Psoas muscle (tissue), 8 donors: ENCODE measurements around the gene TRAPPC5. TPM values are rescaled to one million over a fixed set of nuclear protein-coding genes. Genes with fewer than 3 reads are reported as not detected.
A peak's percentile ranks its signal among the peaks of the same experiment; 100 is the strongest.

Source experiments
- ATAC-seq, 4 donors: fragments of 200-7000 bp; cut with Tn5 transposase; one replicate each; pipeline ENCODE4 v1.9.1; 2020; ENCODE audit warnings: moderate library complexity in 3 of 4, mild to moderate bottlenecking in 2 of 4
- DNase-seq, 2 donors: peaks; one replicate each; pipeline ENCODE4 v3.0.0-alpha.2; 2020
- H3K27ac ChIP-seq: fragments of 200-600 bp; one replicate; pipeline ENCODE4 v1.8.0; 2022
- H3K27me3 ChIP-seq, 3 donors: fragments of 200-600 bp in 1 of 3; one replicate each; pipeline versions ENCODE4 v1.6.1 to v1.8.0; 2013 to 2022; ENCODE audit warnings: low read length in 2 of 3, mild to moderate bottlenecking in 2 of 3, moderate library complexity in 1 of 3; ENCODE audit not compliant: insufficient read depth in 3 of 3
- H3K36me3 ChIP-seq, 2 donors: fragments of 200-600 bp in 1 of 2; one replicate each; pipeline versions ENCODE4 v1.6.1 to v1.8.0; 2013 to 2022; ENCODE audit warnings: low read depth in 1 of 2, mild to moderate bottlenecking in 1 of 2, moderate library complexity in 1 of 2; ENCODE audit not compliant: insufficient read depth in 1 of 2
- H3K4me1 ChIP-seq: fragments of 200-600 bp; one replicate; pipeline ENCODE4 v1.8.0; 2022
- H3K4me3 ChIP-seq: fragments of 200-600 bp; one replicate; pipeline ENCODE4 v1.8.0; 2022; ENCODE audit warnings: mild to moderate bottlenecking
- H3K9me3 ChIP-seq: fragments of 200-600 bp; one replicate; pipeline ENCODE4 v1.8.0; 2022
- CTCF ChIP-seq: fragments of 200-600 bp; IDR thresholded peaks from one replicate; pipeline ENCODE4 v1.8.0; 2022; ENCODE audit warnings: antibody characterized with exemption
- WGBS, 3 donors: extraction: QIAGEN DNeasy Blood & Tissue Kit; methylation state at CpG; one replicate each; pipeline versions ENCODE4 v1.1.6 to v1.1.7; 2013; 5-methylcytosine and 5-hydroxymethylcytosine counted together
- intact Hi-C, 2 donors: fragments of 100-400 bp; cut with DNase I; formaldehyde crosslinking; loops; one replicate each; pipeline versions ENCODE4 v1.11.0 to v1.14.2; 2022
- polyA plus RNA-seq, 3 donors: library from polyadenylated mRNA; stranded (reverse); fragments of 200-250 nt; gene quantifications; one replicate each; pipeline ENCODE4 v1.2.3, GENCODE V29; 2013
- total RNA-seq, 4 donors: library from RNA; stranded (reverse); fragmentation: NEBNext Ultra II Directional in 2 of 4; extraction: Animal tissue kit (Norgen Biotek cat#: 25700) in 2 of 4; gene quantifications; one replicate each; pipeline versions ENCODE4 v1.2.1 to v1.2.4, GENCODE V29; 2021 to 2023
- donor health status: healthy with polysubstance abuse.
- donor health status: DM: no; HTN: no; CAD: no; lungs with moderate emphysema.
- donor health status: Bipolar disorder and iron deficiency.
- donor health status: healthy.
- donor health status: DM: yes; HTN: yes; CAD: no.
- donor health status: DM: no; HTN: no; CAD: no.
- donor health status: DM: no; HTN: no; CAD: no.
- donor health status: DM: yes; HTN: yes; CAD: no.

TRAPPC5 gene
- total and polyA plus RNA-seq, 7 donors, result 40.6 to 164 (median 101) TPM

GRCh38 chr19:7676854-7677253 is 3.8 kb upstream of the TRAPPC5 start, which contains the start of gene MCEMP1:
MCEMP1 (plus strand) TSS chr19:7677090; CDS start chr19:7677121, 31 bp downstream.
- no peaks in the 10 kb centered on the region for H3K36me3 ChIP-seq
- 27 to 41% (median 36%) methylated on average over 10 of the region's 10 CpGs for WGBS, 3 donors
- no peaks in the 10 kb centered on the region for H3K4me1 ChIP-seq
- H3K4me3 ChIP-seq, result no peak within 1 kb of the TSS
- ATAC-seq (no peak), DNase-seq (no peak)
- TF ChIP-seq CTCF, result no peak
- no peaks in the 10 kb centered on the region for H3K9me3 ChIP-seq
- intact Hi-C loops, result loop anchor here in 1 of 2 donors (5.0 kb wide), 1 partner anchor 110 kb away; no protein-coding TSS in a partner anchor
- no peak within 1 kb of the TSS for H3K27ac ChIP-seq
- peaks cover 0 to 27% (median 2%) of the 10 kb centered on the region in 3 donors for H3K27me3 ChIP-seq

DNA sequence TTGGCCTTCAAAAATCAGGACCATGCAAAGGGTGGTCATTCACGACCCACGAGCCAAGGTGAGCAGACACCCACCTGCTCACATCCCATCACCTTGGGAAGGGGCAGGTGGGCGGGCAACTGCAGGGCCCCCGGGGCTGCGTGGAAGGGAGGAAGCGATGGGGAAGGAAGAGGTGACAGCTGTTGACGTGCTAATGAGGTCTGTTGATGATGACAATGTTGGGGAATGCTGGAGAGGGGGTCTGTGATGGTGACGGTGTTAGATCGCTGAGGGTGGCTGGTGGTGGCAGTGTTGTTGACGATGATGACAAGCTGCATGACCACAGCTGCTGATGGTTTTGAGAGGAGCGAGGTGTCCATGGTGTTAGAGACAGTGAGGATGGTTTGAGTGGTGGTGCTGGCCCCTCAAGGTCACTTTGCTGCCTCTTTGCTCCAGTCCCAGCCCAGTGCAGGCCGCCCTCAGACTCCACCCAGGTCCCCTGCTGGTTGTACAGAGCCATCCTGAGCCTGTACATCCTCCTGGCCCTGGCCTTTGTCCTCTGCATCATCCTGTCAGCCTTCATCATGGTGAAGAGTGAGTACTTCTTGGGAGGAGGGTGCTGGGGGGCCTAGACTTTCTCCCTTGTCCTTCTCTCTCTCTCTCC is 2.8 kb upstream of the TRAPPC5 start:
- Histone ChIP-seq H3K4me3 (no peak overlapping the region), H3K36me3 (peaks cover 0 to 6% of the 10 kb centered on the region in 2 donors), H3K4me1 (no peaks in the 10 kb centered on the region), H3K9me3 (no peaks in the 10 kb centered on the region), H3K27me3 (peaks cover 0 to 18% (median 0%) of the 10 kb centered on the region in 3 donors), H3K27ac (no peak overlapping the region)
- no peak for DNase-seq
- TF ChIP-seq CTCF, result no peak
- intact Hi-C loops, result loop anchor here in 1 of 2 donors (5.0 kb wide), 1 partner anchor 110 kb away; no protein-coding TSS in a partner anchor
- 37 to 44% (median 43%) methylated on average over 12 of the region's 12 CpGs for WGBS, 3 donors
- no peak for ATAC-seq

DNA sequence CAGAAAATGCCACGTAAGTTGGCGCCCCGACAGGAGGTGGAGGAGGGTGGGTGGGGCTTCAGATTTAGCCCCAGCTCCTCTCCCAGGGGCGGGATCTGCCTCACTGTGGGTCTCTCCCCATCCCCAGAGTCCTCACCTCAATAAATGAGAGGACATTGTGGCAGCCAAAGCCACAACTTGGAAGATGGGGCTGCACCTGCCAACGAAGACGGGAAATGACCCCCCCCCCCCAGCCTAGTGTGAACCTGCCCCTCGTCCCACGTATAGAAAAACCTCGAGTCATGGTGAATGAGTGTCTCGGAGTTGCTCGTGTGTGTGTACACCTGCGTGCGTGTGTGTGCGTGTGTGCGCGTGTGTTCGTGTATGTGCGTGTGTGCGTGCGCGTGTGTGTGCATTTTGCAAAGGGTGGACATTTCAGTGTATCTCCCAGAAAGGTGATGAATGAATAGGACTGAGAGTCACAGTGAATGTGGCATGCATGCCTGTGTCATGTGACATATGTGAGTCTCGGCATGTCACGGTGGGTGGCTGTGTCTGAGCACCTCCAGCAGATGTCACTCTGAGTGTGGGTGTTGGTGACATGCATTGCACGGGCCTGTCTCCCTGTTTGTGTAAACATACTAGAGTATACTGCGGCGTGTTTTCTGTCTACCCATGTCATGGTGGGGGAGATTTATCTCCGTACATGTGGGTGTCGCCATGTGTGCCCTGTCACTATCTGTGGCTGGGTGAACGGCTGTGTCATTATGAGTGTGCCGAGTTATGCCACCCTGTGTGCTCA is 1.5 kb upstream of the TRAPPC5 start:
- no peak overlapping the region for H3K27ac ChIP-seq
- 49 to 61% (median 55%) methylated on average over 30 of the region's 30 CpGs for WGBS, 3 donors
- ATAC-seq (peak in 2 of 4 donors; percentile 24 to 29), DNase-seq (peak in 1 of 2 donors; percentile 64)
- intact Hi-C loops, result loop anchor here in 1 of 2 donors (5.0 kb wide), 1 partner anchor 112 kb away; no protein-coding TSS in a partner anchor
- peaks cover 0 to 14% (median 0%) of the 10 kb centered on the region in 3 donors for H3K27me3 ChIP-seq
- no peak overlapping the region for H3K4me3 ChIP-seq
- no peaks in the 10 kb centered on the region for H3K4me1 ChIP-seq
- TF ChIP-seq CTCF, result no peak
- H3K36me3 ChIP-seq, result peaks cover 0 to 20% of the 10 kb centered on the region in 2 donors
- no peaks in the 10 kb centered on the region for H3K9me3 ChIP-seq

DNA sequence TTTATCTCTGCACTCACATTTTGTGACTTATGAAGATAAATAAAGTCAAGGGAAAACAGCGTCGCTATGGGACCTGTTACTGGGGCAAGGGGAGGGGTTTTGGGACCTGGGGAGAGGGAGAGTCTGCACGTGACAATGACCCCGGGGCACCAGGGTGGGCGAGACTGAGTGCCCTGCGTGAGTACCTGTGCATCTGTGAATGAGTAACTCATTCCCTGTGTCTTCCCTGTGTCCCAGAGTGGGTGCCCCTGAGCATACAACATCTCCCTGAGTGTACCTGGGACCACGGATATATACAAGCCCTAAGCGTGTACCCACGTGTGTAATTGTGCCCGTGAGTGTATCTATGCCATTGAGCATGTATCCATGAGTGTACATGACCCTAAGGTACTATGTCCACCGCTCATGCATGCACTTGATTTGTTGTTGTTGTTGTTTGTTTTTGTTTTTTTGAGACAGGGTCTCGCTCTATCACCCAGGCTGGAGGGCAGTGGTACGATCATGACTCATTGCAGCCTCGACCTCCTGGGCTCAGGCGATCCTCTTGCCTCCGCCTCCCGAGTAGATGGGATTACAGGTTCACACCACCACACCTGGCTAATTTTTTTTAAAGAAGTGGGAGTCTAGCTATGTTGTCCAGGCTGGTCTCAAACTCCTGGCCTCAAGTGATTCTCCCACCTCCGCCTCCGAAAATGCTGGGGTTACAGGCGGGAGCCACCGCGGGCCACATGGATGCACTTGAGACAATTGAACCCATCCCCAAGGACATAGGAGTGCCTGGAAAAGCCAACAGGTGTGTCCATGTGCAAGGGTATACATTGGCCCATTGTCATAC is 645 bp upstream of the TRAPPC5 start:
- H3K27ac ChIP-seq, result peak overlapping the region; percentile 93
- 49 to 53% (median 50%) methylated on average over 22 of the region's 22 CpGs for WGBS, 3 donors
- H3K9me3 ChIP-seq, result no peaks in the 10 kb centered on the region
- H3K36me3 ChIP-seq, result peaks cover 0 to 23% of the 10 kb centered on the region in 2 donors
- H3K27me3 ChIP-seq, result peaks cover 0 to 14% (median 0%) of the 10 kb centered on the region in 3 donors
- intact Hi-C loops, result loop anchor here (1.0 to 5.0 kb wide), 5 partner anchors 28 to 323 kb away; no protein-coding TSS in a partner anchor
- DNase-seq (no peak), ATAC-seq (no peak)
- TF ChIP-seq CTCF, result no peak
- no peaks in the 10 kb centered on the region for H3K4me1 ChIP-seq
- peak overlapping the region; percentile 100 for H3K4me3 ChIP-seq
